H9 (cell line): ENCODE measurements around the gene GALNT4. TPM values are rescaled to one million over a fixed set of nuclear protein-coding genes. Genes with fewer than 3 reads are reported as not detected.

Source experiments
- DNase-seq: peaks from one replicate; pipeline ENCODE4 v3.0.0-alpha.2; 2017
- H2AFZ ChIP-seq: one replicate; pipeline ENCODE4 v1.6.1; 2013; ENCODE audit warnings: mild to moderate bottlenecking, low read length, control low read depth, moderate library complexity
- H2AK5ac ChIP-seq: 2 replicates; pipeline ENCODE4 v1.6.1; 2013; ENCODE audit warnings: low read length, control low read depth, mixed read lengths; ENCODE audit not compliant: insufficient read length
- H2BK120ac ChIP-seq: one replicate; pipeline ENCODE4 v1.6.1; 2013; ENCODE audit warnings: low read depth, mild to moderate bottlenecking, low read length, control low read depth, inconsistent platforms; ENCODE audit not compliant: poor library complexity, severe bottlenecking
- H2BK12ac ChIP-seq: 2 replicates; pipeline ENCODE4 v1.6.1; 2013; ENCODE audit warnings: low read length, control low read depth, mixed read lengths, low read depth; ENCODE audit not compliant: insufficient read length
- H2BK15ac ChIP-seq: 2 replicates; pipeline ENCODE4 v1.6.1; 2013; ENCODE audit warnings: low read depth, low read length, control low read depth
- H2BK20ac ChIP-seq: one replicate; pipeline ENCODE4 v1.6.1; 2013; ENCODE audit warnings: low read depth, mild to moderate bottlenecking, low read length, control low read depth, inconsistent platforms; ENCODE audit not compliant: poor library complexity, severe bottlenecking
- H2BK5ac ChIP-seq: 2 replicates; pipeline ENCODE4 v1.6.1; 2013; ENCODE audit warnings: low read length, control low read depth, mixed read lengths; ENCODE audit not compliant: insufficient read length
- H3K14ac ChIP-seq: 2 replicates; pipeline ENCODE4 v1.6.1; 2013; ENCODE audit warnings: low read length, control low read depth; ENCODE audit not compliant: insufficient read depth
- H3K18ac ChIP-seq: 2 replicates; pipeline ENCODE4 v1.6.1; 2013; ENCODE audit warnings: low read depth, mild to moderate bottlenecking, mixed read lengths, low read length, control low read depth; ENCODE audit not compliant: insufficient read length
- H3K23ac ChIP-seq: 2 replicates; pipeline ENCODE4 v1.6.1; 2013; ENCODE audit warnings: low read length, control low read depth, mixed read lengths, low read depth; ENCODE audit not compliant: insufficient read length
- H3K23me2 ChIP-seq: 2 replicates; pipeline ENCODE4 v1.6.1; 2013; ENCODE audit warnings: low read depth, mild to moderate bottlenecking, mixed read lengths, low read length, control low read depth; ENCODE audit not compliant: insufficient read length, poor library complexity, severe bottlenecking
- H3K27ac ChIP-seq: 2 replicates; pipeline ENCODE4 v1.5.1; 2013; ENCODE audit warnings: low read length, control low read depth, mixed read lengths, low read depth; ENCODE audit not compliant: insufficient read length
- H3K27me3 ChIP-seq: 2 replicates; pipeline ENCODE4 v1.6.1; 2013; ENCODE audit warnings: low read length, control low read depth, inconsistent platforms; ENCODE audit not compliant: insufficient read depth
- H3K4ac ChIP-seq: 2 replicates; pipeline ENCODE4 v1.6.1; 2013; ENCODE audit warnings: low read depth, mild to moderate bottlenecking, control low read depth, inconsistent platforms, low read length, moderate library complexity
- H3K4me1 ChIP-seq: 2 replicates; pipeline ENCODE4 v1.6.1; 2013; ENCODE audit warnings: low read length, control low read depth, inconsistent platforms; ENCODE audit not compliant: insufficient read depth
- H3K4me2 ChIP-seq: 2 replicates; pipeline ENCODE4 v1.6.1; 2013; ENCODE audit warnings: low read length, control low read depth, mixed read lengths; ENCODE audit not compliant: insufficient read length, insufficient read depth
- H3K56ac ChIP-seq: 2 replicates; pipeline ENCODE4 v1.6.1; 2013; ENCODE audit warnings: low read depth, mild to moderate bottlenecking, mixed read lengths, low read length, control low read depth; ENCODE audit not compliant: insufficient read length
- H3K79me1 ChIP-seq: 2 replicates; pipeline ENCODE4 v1.6.1; 2013; ENCODE audit warnings: low read depth, mild to moderate bottlenecking, moderate library complexity, low read length, control low read depth, inconsistent platforms; ENCODE audit not compliant: insufficient read depth, poor library complexity, severe bottlenecking
- H3K79me2 ChIP-seq: 2 replicates; pipeline ENCODE4 v1.6.1; 2013; ENCODE audit warnings: low read length, control low read depth, inconsistent platforms; ENCODE audit not compliant: insufficient read depth
- H3K9ac ChIP-seq: 2 replicates; pipeline ENCODE4 v1.6.1; 2013; ENCODE audit warnings: low read length, control low read depth, mixed read lengths; ENCODE audit not compliant: insufficient read length; ENCODE audit errors: extremely low read depth
- H3K9me3 ChIP-seq: one replicate; pipeline ENCODE4 v1.6.1; 2013; ENCODE audit warnings: low read depth, low read length, inconsistent platforms; ENCODE audit not compliant: control insufficient read depth
- H3T11ph ChIP-seq: one replicate; pipeline ENCODE4 v1.6.1; 2013; ENCODE audit warnings: mild to moderate bottlenecking, low read length, control low read depth, inconsistent platforms
- H4K20me1 ChIP-seq: one replicate; pipeline ENCODE4 v1.6.1; 2013; ENCODE audit not compliant: control insufficient read depth, insufficient read length, insufficient read depth
- H4K5ac ChIP-seq: 2 replicates; pipeline ENCODE4 v1.6.1; 2013; ENCODE audit warnings: low read depth, mild to moderate bottlenecking, mixed read lengths, low read length, control low read depth; ENCODE audit not compliant: insufficient read length
- H4K8ac ChIP-seq: replicated peaks from 2 replicates; pipeline ENCODE4 v1.6.1; 2013; ENCODE audit warnings: low read length, control low read depth, mixed read lengths, low read depth; ENCODE audit not compliant: insufficient read length
- H4K91ac ChIP-seq: 2 replicates; pipeline ENCODE4 v1.6.1; 2013; ENCODE audit warnings: low read depth, mild to moderate bottlenecking, moderate library complexity, mixed read lengths, low read length, control low read depth; ENCODE audit not compliant: insufficient read length
- H3K27ac Mint-ChIP-seq, 3 experiments: 2 replicates in 2 of 3; 3 replicates in 1 of 3; pipeline ENCODE4 v1.8.0; 2020 to 2021; ENCODE audit warnings: mixed read lengths in 3 of 3, mild to moderate bottlenecking in 1 of 3, moderate library complexity in 1 of 3
- H3K27me3 Mint-ChIP-seq: 2 replicates; pipeline ENCODE4 v1.8.0; 2021; ENCODE audit warnings: low read depth, mild to moderate bottlenecking, moderate library complexity, mixed read lengths
- H3K36me3 Mint-ChIP-seq, 3 experiments: 2 replicates in 2 of 3; 3 replicates in 1 of 3; pipeline ENCODE4 v1.8.0; 2020 to 2021; ENCODE audit warnings: low read depth in 3 of 3, mixed read lengths in 3 of 3; ENCODE audit not compliant: insufficient read depth in 1 of 3
- H3K4me1 Mint-ChIP-seq, 2 experiments: 2 replicates each; pipeline ENCODE4 v1.8.0; 2020; ENCODE audit warnings: mixed read lengths in 2 of 2
- H3K4me3 Mint-ChIP-seq, 2 experiments: 2 replicates in 1 of 2; 3 replicates in 1 of 2; pipeline ENCODE4 v1.8.0; 2020 to 2021; ENCODE audit warnings: mild to moderate bottlenecking in 2 of 2, mixed read lengths in 2 of 2, moderate library complexity in 1 of 2
- H3K9me3 Mint-ChIP-seq, 2 experiments: 2 replicates in 1 of 2; 3 replicates in 1 of 2; pipeline ENCODE4 v1.8.0; 2020; ENCODE audit warnings: mild to moderate bottlenecking in 2 of 2, mixed read lengths in 2 of 2, moderate library complexity in 1 of 2
- CTCF ChIP-seq: fragments of 200-600 bp; sonication (generic); conservative IDR thresholded peaks from 3 replicates; pipeline ENCODE4 v1.8.0; 2021; ENCODE audit warnings: antibody characterized with exemption, mild to moderate bottlenecking
- WGBS: extraction: QIAGEN DNeasy Blood & Tissue Kit; methylation state at CpG from one replicate; pipeline ENCODE4 v1.1.7; 2013; ENCODE audit warnings: missing lambda C conversion rate, low lambda C conversion rate, mixed read lengths; ENCODE audit not compliant: insufficient read length; ENCODE audit errors: extremely low coverage; 5-methylcytosine and 5-hydroxymethylcytosine counted together
- long read RNA-seq: library from polyadenylated mRNA; unstranded; transcript quantifications from one replicate; pipeline ENCODE4 v2.0.0, GENCODE V29; 2020
- total RNA-seq: library from RNA; stranded (reverse); gene quantifications from 2 replicates; pipeline ENCODE4 v1.2.1, GENCODE V29; 2021

GALNT4 gene
- total RNA-seq, result 3.1 TPM in 2 replicates
- long read RNA-seq, full-length matches to known transcripts, result 22 of 22 reads
- long read RNA-seq, partial matches to known transcripts, result 0 of 22 reads
- long read RNA-seq, other reads (novel, unspliced or antisense), result 0 of 22 reads

GRCh38 chr12:89524541-89525304 lies at the start of gene GALNT4:
Gene GALNT4 (minus strand): TSS chr12:89524796. CDS start chr12:89524549, 247 bp downstream.
- Histone ChIP-seq H4K91ac (no peak within 1 kb of the TSS), H2BK15ac (no peak within 1 kb of the TSS), H3K23me2 (peaks cover 10% of the 10 kb centered on the region), H2BK20ac (no peak within 1 kb of the TSS), H3K4ac (no peak within 1 kb of the TSS), H2AK5ac (no peak within 1 kb of the TSS), H2BK120ac (no peak within 1 kb of the TSS), H4K8ac (no peak within 1 kb of the TSS), H3K9ac (peak within 1 kb of the TSS; percentile 75), H3K9me3 (no peaks in the 10 kb centered on the region), H2BK12ac (no peak within 1 kb of the TSS), H3K79me1 (no peaks in the 10 kb centered on the region), H3K23ac (no peak within 1 kb of the TSS), H4K20me1 (no peaks in the 10 kb centered on the region), H3K14ac (peak within 1 kb of the TSS; percentile 79), H4K5ac (no peak within 1 kb of the TSS), H3K27ac (no peak within 1 kb of the TSS), H2BK5ac (no peak within 1 kb of the TSS), H3K18ac (peak within 1 kb of the TSS; percentile 38), H3K27me3 (no peaks in the 10 kb centered on the region), H3K4me2 (peak within 1 kb of the TSS; percentile 37), H3K56ac (no peak within 1 kb of the TSS), H2AFZ (no peak within 1 kb of the TSS), H3K79me2 (no peaks in the 10 kb centered on the region), H3K4me1 (no peaks in the 10 kb centered on the region), H3T11ph (no peak within 1 kb of the TSS)
- peaks cover 7 to 13% of the 10 kb centered on the region in 2 experiments for H3K4me1 Mint-ChIP-seq
- no CpG with 5 or more reads among the region's 43 CpGs for WGBS
- H3K4me3 Mint-ChIP-seq, result peak within 1 kb of the TSS; percentile 88 to 95
- H3K27ac Mint-ChIP-seq, result peak within 1 kb of the TSS in 2 of 3 experiments; percentile 79 to 82; a peak in 5 of 7 replicates
- peak; percentile 74 for TF ChIP-seq CTCF
- DNase-seq, result peak; percentile 92
- H3K36me3 Mint-ChIP-seq, result peaks cover 8 to 17% (median 15%) of the 10 kb centered on the region in 3 experiments; a peak in 6 of 7 replicates
- H3K9me3 Mint-ChIP-seq, result no peaks in the 10 kb centered on the region
- H3K27me3 Mint-ChIP-seq, result peaks cover 2% of the 10 kb centered on the region
